ENCODE data around the gene EXOC3.

GRCh38 chr5:500491-500890 lies 57.5 kb downstream of the EXOC3 start:
- no peak for TF ChIP-seq CTCF (conservative IDR thresholded peaks at IDR 0.05)
- no peak for TF ChIP-seq ZFX (IDR thresholded peaks at IDR 0.05)
